HUES6 (cell line): ENCODE measurements around the gene PRKACB.

ENCODE experiments used
- H3K27ac ChIP-seq: 2 replicates; pipeline ENCODE4 v1.7.0; 2013; ENCODE audit warnings: low read depth, mild to moderate bottlenecking, low read length, inconsistent platforms
- H3K27me3 ChIP-seq: 2 replicates; pipeline ENCODE4 v1.6.1; 2013; ENCODE audit warnings: low read length; ENCODE audit not compliant: control insufficient read depth, insufficient read depth
- H3K36me3 ChIP-seq: 2 replicates; pipeline ENCODE4 v1.6.1; 2013; ENCODE audit warnings: low read length; ENCODE audit not compliant: control insufficient read depth, insufficient read depth
- H3K4me1 ChIP-seq: 2 replicates; pipeline ENCODE4 v1.6.1; 2013; ENCODE audit warnings: low read length; ENCODE audit not compliant: control insufficient read depth, insufficient read depth
- H3K4me3 ChIP-seq: 2 replicates; pipeline ENCODE4 v1.5.1; 2013; ENCODE audit warnings: low read depth, low read length
- H3K9ac ChIP-seq: one replicate; pipeline ENCODE4 v1.6.1; 2013; ENCODE audit warnings: mild to moderate bottlenecking, low read length
- H3K9me3 ChIP-seq: 2 replicates; pipeline ENCODE4 v1.6.1; 2013; ENCODE audit warnings: low read depth, low read length; ENCODE audit not compliant: control insufficient read depth, insufficient read depth

Gene PRKACB

DNA sequence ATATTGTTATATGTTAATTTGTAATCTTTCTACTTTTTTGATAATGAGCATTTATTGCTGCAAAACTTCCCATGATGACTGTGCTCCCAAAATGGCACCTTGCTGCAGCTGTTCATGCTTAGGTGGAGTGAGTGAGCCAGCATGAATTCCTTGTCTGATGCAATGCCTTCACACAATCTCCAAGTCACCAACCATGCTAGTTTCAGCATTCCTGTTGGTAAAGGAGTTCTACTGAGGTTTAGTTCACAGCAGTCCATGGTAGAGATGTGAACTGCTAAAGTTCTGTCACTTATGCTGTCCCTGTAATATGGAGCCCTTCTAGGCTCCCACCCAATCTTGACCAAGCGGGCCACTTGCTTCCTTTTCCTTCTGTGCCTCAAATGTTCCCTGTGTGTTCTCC lies 26.2 kb upstream of the PRKACB start:
- Histone ChIP-seq H3K4me1 (peaks cover 3% of the 10 kb centered on the region; the same call in 1 of the 2 replicates), H3K4me3 (no peak overlapping the region), H3K9ac (no peak overlapping the region), H3K9me3 (no peaks in the 10 kb centered on the region), H3K27ac (no peak overlapping the region), H3K27me3 (no peaks in the 10 kb centered on the region), H3K36me3 (no peaks in the 10 kb centered on the region)

- no peak overlapping the region for H3K9ac ChIP-seq
Measured at GRCh38 chr1:84121360-84121759, 22.7 kb upstream of the PRKACB start.

DNA sequence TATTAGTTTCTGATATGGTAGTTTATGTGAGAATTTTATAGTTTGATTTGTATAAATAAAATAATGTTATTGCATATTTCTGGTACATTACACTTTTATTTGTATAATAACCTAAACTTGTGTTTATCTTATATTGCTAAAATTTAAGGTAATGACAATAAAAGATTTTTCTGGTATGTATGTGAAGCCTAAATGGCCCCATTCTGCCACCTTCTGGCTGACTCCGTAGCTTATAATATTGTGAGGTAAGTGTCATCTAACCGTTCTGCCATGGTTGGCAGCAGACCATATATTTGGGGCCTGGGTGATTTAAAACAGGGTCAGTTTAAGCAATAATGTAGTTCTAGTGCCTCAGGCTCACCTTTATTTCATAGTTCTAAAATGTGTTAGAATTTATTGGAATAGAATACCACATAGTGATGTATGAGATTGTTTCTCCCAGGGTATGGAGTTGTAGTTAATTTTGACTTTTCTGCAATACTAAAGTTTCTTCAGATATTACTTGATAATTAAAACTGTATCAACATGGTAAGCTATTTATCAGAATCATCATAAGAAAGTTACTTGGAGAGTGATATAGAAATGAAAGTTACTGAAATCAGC lies 21.2 kb upstream of the PRKACB start:
- Histone ChIP-seq H3K9ac (no peak overlapping the region), H3K27me3 (no peaks in the 10 kb centered on the region), H3K4me1 (peaks cover 2% of the 10 kb centered on the region; the same call in 1 of the 2 replicates), H3K4me3 (no peak overlapping the region), H3K9me3 (no peaks in the 10 kb centered on the region), H3K27ac (no peak overlapping the region), H3K36me3 (no peaks in the 10 kb centered on the region)

More at GRCh38 chr1:84121360-84121759, 22.7 kb upstream of the PRKACB start:
- no peak overlapping the region for H3K27ac ChIP-seq
- H3K4me3 ChIP-seq: no peak overlapping the region
- H3K36me3 ChIP-seq: no peaks in the 10 kb centered on the region
- peaks cover 3% of the 10 kb centered on the region; the same call in 1 of the 2 replicates for H3K4me1 ChIP-seq
- H3K27me3 ChIP-seq: no peaks in the 10 kb centered on the region
- H3K9me3 ChIP-seq: no peaks in the 10 kb centered on the region

- Histone ChIP-seq H3K9me3 (no peaks in the 10 kb centered on the region; the same call in 1 of the 2 replicates), H3K4me1 (no peaks in the 10 kb centered on the region), H3K9ac (no peak overlapping the region), H3K36me3 (no peaks in the 10 kb centered on the region), H3K4me3 (no peak overlapping the region), H3K27me3 (no peaks in the 10 kb centered on the region), H3K27ac (no peak overlapping the region)
Measured at GRCh38 chr1:84133479-84133878, 10.6 kb upstream of the PRKACB start.

- Histone ChIP-seq H3K9me3 (no peaks in the 10 kb centered on the region; the same call in 1 of the 2 replicates), H3K36me3 (no peaks in the 10 kb centered on the region), H3K27ac (no peak overlapping the region), H3K27me3 (no peaks in the 10 kb centered on the region), H3K4me1 (no peaks in the 10 kb centered on the region), H3K4me3 (no peak overlapping the region), H3K9ac (no peak overlapping the region)
Measured at GRCh38 chr1:84135341-84135740, 8.7 kb upstream of the PRKACB start.

DNA sequence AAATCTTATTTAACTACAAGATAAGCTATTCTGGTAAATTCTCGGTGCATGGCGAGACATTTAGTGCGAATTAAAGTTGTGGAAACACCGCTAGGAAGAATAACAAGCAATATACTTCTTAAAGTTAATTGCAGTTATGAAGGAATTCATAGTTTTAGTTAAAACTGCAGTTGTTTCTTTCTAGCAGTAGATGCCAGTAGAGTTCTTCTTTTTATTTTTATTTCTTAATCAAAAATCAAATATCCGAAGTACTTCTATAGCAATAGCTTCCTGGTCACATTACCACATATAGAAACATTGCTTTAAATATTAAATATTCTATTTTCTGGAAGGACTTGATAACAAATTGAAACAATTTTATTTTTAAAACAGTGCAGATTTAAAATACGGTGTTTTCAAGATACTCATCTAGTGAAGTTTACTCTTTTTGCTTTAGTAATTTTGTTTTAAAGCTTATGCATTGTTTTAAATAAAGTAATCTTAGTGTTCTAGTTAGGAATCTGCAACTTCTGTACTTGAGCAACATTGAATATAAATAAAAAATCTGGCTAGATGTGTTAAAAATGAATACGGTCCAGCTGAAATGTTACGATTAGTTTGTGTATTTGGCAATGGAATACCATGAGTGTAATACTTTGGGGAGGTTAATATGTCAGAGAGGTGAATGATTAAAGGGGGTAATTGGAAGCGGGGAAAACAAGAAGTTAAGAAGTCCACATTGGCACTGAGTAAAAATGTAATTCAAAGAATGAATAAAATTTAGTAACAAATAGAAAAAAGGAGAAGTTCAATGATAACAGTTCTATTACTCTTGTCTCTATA lies 2.7 kb upstream of the PRKACB start:
- H3K4me3 ChIP-seq: no peak overlapping the region
- H3K27me3 ChIP-seq: no peaks in the 10 kb centered on the region
- H3K4me1 ChIP-seq: no peaks in the 10 kb centered on the region
- H3K9me3 ChIP-seq: no peaks in the 10 kb centered on the region
- H3K27ac ChIP-seq: no peak overlapping the region
- no peak overlapping the region for H3K9ac ChIP-seq
- no peaks in the 10 kb centered on the region for H3K36me3 ChIP-seq

GRCh38 chr1:84145068-84145467 lies 997 bp downstream of the PRKACB start:
- Histone ChIP-seq H3K4me1 (no peaks in the 10 kb centered on the region), H3K27me3 (no peaks in the 10 kb centered on the region), H3K4me3 (no peak overlapping the region), H3K27ac (no peak overlapping the region), H3K9me3 (no peaks in the 10 kb centered on the region), H3K9ac (no peak overlapping the region), H3K36me3 (no peaks in the 10 kb centered on the region)

DNA sequence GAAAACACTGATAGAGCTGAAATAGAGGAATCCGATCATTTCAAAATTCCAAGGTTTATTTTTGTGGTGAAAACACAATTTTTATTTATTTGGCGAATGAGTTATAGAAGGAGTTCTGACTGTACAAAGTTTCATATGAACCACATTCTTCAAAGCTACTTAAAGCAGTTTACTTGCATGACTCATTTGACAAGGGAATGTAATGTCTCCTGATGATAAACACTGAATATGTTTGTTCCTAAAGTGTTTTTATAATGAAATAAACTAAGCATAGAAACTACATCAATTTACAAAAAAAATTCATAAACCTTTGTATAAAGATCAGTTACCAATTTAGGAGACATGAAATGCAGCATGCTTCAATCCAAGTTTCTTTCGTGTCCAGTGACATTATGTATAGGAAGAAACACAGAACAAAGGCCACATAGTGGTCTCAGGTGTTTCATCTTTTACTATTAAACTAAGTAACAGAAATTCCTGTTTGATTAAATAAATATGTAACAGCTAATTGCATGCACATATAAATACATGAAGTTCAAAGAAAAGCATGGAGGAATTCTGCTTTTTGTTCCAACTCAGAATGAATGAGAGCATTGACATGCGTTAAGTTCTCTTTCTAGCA lies 2.5 kb downstream of the PRKACB start:
- H3K27ac ChIP-seq: no peak overlapping the region
- H3K27me3 ChIP-seq: no peaks in the 10 kb centered on the region
- no peaks in the 10 kb centered on the region for H3K4me1 ChIP-seq
- H3K36me3 ChIP-seq: no peaks in the 10 kb centered on the region
- H3K9me3 ChIP-seq: no peaks in the 10 kb centered on the region
- H3K9ac ChIP-seq: no peak overlapping the region
- no peak overlapping the region for H3K4me3 ChIP-seq

DNA sequence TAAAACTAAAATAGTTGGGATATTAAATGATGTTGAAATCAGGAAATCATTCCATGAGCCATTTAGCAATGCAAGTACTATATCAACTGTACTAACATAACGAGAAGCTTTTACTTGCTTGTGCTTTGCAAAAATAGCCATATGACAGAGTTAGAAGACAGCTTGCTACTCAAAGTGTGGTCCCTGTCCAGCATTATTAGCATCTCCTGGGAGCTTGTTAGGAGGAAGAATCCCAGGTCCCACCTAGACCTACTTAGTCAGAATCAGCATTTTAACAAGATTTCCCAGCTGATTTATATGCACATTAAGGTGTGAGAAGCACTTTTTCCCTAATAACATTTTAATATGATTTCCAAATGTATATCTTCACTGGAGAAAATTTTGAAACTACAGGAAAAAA lies 4.7 kb downstream of the PRKACB start:
- no peaks in the 10 kb centered on the region for H3K9me3 ChIP-seq

DNA sequence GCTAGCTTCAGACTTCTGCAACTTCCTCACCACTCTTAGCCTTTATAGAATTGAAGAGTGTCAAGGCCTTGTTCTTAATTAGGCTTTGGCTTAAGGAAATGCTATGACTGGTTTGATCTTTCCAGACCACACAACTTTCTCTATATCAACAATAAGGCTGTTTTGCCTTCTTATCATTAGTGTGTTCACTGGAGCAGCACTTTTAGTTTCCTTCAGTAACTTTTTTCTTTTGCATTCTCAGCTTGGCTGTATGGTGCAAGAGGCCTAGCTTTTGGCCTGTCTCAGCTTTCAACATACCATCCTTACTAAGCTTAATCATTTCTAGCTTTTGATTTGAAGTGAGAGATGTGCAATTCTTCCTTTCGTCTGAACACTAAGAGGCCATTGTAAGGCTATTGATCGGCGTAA lies 8.6 kb downstream of the PRKACB start:
- Histone ChIP-seq H3K36me3 (no peaks in the 10 kb centered on the region), H3K27me3 (no peaks in the 10 kb centered on the region), H3K4me1 (no peaks in the 10 kb centered on the region), H3K9ac (no peak overlapping the region), H3K27ac (no peak overlapping the region), H3K9me3 (no peaks in the 10 kb centered on the region), H3K4me3 (no peak overlapping the region)

More for the DNA sequence above, 4.7 kb downstream of the PRKACB start:
- H3K4me3 ChIP-seq: no peak overlapping the region
- no peaks in the 10 kb centered on the region for H3K27me3 ChIP-seq
- no peak overlapping the region for H3K9ac ChIP-seq
- H3K36me3 ChIP-seq: no peaks in the 10 kb centered on the region
- no peak overlapping the region for H3K27ac ChIP-seq
- H3K4me1 ChIP-seq: no peaks in the 10 kb centered on the region

DNA sequence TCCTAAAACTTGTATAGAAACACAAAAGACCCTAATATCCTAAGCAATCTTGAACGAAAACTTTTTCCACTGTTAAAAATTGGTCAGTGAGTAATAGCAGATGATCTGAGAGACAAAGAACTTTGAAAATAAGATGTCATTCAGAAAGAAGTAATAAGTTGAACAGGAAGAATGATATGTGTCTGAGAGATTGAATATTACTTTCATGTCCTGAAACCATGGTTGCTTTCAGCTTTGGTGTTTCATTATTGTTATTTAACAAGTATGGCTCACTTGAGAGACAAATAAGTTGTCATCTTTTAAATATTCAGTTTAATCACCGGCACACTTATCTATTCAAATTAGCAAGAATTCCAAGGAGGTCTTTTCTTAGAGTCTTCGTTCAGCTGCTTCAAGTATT lies 11.4 kb downstream of the PRKACB start:
- Histone ChIP-seq H3K9me3 (no peaks in the 10 kb centered on the region), H3K27me3 (no peaks in the 10 kb centered on the region), H3K36me3 (no peaks in the 10 kb centered on the region), H3K4me3 (no peak overlapping the region), H3K27ac (no peak overlapping the region), H3K9ac (no peak overlapping the region), H3K4me1 (no peaks in the 10 kb centered on the region)
